ENCODE measurements around the gene MACROD2. TPM values are rescaled to one million over a fixed set of nuclear protein-coding genes. Genes with fewer than 3 reads are reported as not detected.

The MACROD2 gene
- total RNA-seq, 1 donor from 2014 or later, result 78.2 TPM

GRCh38 chr20:15866916-15867730, 1871.8 kb downstream of the MACROD2 start:
- intact Hi-C loops (cut with DNase I), result no loop called here

GRCh38 chr20:15867899-15868298, 1872.6 kb downstream of the MACROD2 start:
- H3K9me3 ChIP-seq, result no peaks in the 10 kb centered on the region
- no peaks in the 10 kb centered on the region for H3K4me1 ChIP-seq
- intact Hi-C loops (cut with DNase I), result no loop called here
- no peak for TF ChIP-seq CTCF (IDR thresholded peaks at IDR 0.05)
- H3K4me3 ChIP-seq, result no peak overlapping the region
- no peaks in the 10 kb centered on the region for H3K27me3 ChIP-seq
- no peak overlapping the region for H3K27ac ChIP-seq
- no peaks in the 10 kb centered on the region for H3K36me3 ChIP-seq
- ATAC-seq (peak; percentile 36), DNase-seq (no peak)

More at GRCh38 chr20:15866916-15867730, 1871.8 kb downstream of the MACROD2 start:
- H3K36me3 ChIP-seq, result no peaks in the 10 kb centered on the region
- H3K27ac ChIP-seq, result no peak overlapping the region
- no peak for TF ChIP-seq CTCF (IDR thresholded peaks at IDR 0.05)
- no peak for ATAC-seq
- DNase-seq, result no peak
- H3K4me1 ChIP-seq, result no peaks in the 10 kb centered on the region
- no peak overlapping the region for H3K4me3 ChIP-seq
- H3K27me3 ChIP-seq, result no peaks in the 10 kb centered on the region
- no peaks in the 10 kb centered on the region for H3K9me3 ChIP-seq

GRCh38 chr20:15875446-15875845, 1880.1 kb downstream of the MACROD2 start:
- Histone ChIP-seq H3K4me3 (no peak overlapping the region), H3K9me3 (no peaks in the 10 kb centered on the region), H3K4me1 (no peaks in the 10 kb centered on the region), H3K27me3 (no peaks in the 10 kb centered on the region), H3K27ac (no peak overlapping the region), H3K36me3 (no peaks in the 10 kb centered on the region)
- TF ChIP-seq CTCF (IDR thresholded peaks at IDR 0.05), result no peak
- intact Hi-C loops (cut with DNase I), result no loop called here
- ATAC-seq (no peak), DNase-seq (no peak)

GRCh38 chr20:15882553-15882952, 1887.2 kb downstream of the MACROD2 start:
- Histone ChIP-seq H3K9me3 (no peaks in the 10 kb centered on the region), H3K4me3 (no peak overlapping the region), H3K4me1 (no peaks in the 10 kb centered on the region), H3K36me3 (no peaks in the 10 kb centered on the region), H3K27ac (no peak overlapping the region), H3K27me3 (no peaks in the 10 kb centered on the region)
- intact Hi-C loops (cut with DNase I), result no loop called here
- DNase-seq (no peak), ATAC-seq (no peak)
- TF ChIP-seq CTCF (IDR thresholded peaks at IDR 0.05), result no peak

GRCh38 chr20:15886250-15886649, 1890.9 kb downstream of the MACROD2 start:
- H3K4me3 ChIP-seq, result no peak overlapping the region
- no peak for TF ChIP-seq CTCF (IDR thresholded peaks at IDR 0.05)
- H3K4me1 ChIP-seq, result no peaks in the 10 kb centered on the region
- H3K36me3 ChIP-seq, result no peaks in the 10 kb centered on the region
- no peaks in the 10 kb centered on the region for H3K27me3 ChIP-seq
- DNase-seq (no peak), ATAC-seq (no peak)
- H3K27ac ChIP-seq, result no peak overlapping the region
- intact Hi-C loops (cut with DNase I), result no loop called here
- H3K9me3 ChIP-seq, result no peaks in the 10 kb centered on the region

All from upper lobe of right lung (tissue), 1 donor.